Thoracic aorta (tissue), 2 donors: ENCODE measurements around the gene TCN2. TPM values are rescaled to one million over a fixed set of nuclear protein-coding genes. Genes with fewer than 3 reads are reported as not detected.

Source experiments
- ATAC-seq: fragments of 150-250 bp; one replicate; pipeline ENCODE4 v1.8.0; 2017; ENCODE audit warnings: low read depth; ENCODE audit not compliant: insufficient number of reproducible peaks, low FRiP score
- DNase-seq: peaks from one replicate; pipeline ENCODE4 v3.0.0-alpha.2; 2020; ENCODE audit warnings: low spot score
- H3K27ac ChIP-seq, 2 donors: fragments of 200-600 bp; sonication (generic); 1 replicate in 1 of 2; 2 replicates in 1 of 2; pipeline ENCODE4 v1.5.1; 2016; ENCODE audit warnings: mild to moderate bottlenecking in 2 of 2, moderate library complexity in 2 of 2
- H3K27me3 ChIP-seq: fragments of 200-600 bp; sonication (generic); replicated peaks from 2 replicates; pipeline ENCODE4 v1.6.0; 2016; ENCODE audit warnings: mild to moderate bottlenecking; ENCODE audit not compliant: insufficient read depth
- H3K36me3 ChIP-seq: fragments of 200-600 bp; sonication (generic); one replicate; pipeline ENCODE4 v1.5.1; 2016
- H3K4me1 ChIP-seq, 2 donors: fragments of 200-600 bp; sonication (generic); 1 replicate in 1 of 2; 2 replicates in 1 of 2; pipeline versions ENCODE4 v1.5.1 to v1.6.0; 2016; ENCODE audit warnings: low read depth in 2 of 2, mild to moderate bottlenecking in 1 of 2; ENCODE audit not compliant: control insufficient read depth in 1 of 2
- H3K4me3 ChIP-seq: fragments of 200-600 bp; sonication (generic); 2 replicates; pipeline ENCODE4 v1.5.1; 2016; ENCODE audit warnings: mild to moderate bottlenecking
- H3K9me3 ChIP-seq: fragments of 200-600 bp; sonication (generic); 2 replicates; pipeline ENCODE4 v1.5.1; 2016
- total RNA-seq, 2 donors: library from RNA; depleted of rRNA; stranded (reverse); fragments of >200 nt; gene quantifications; one replicate each; pipeline versions ENCODE4 v1.1.0 to v1.2.3, GENCODE V29; 2016
- TF ChIP-seq, protein P1 (sequence below): fragments of 200-600 bp; sonication (generic); IDR thresholded peaks from one replicate; pipeline ENCODE4 v1.5.1; 2019; ENCODE audit warnings: antibody characterized with exemption

TCN2 gene
- total RNA-seq, 2 donors from 2014 or later, result 33.9 to 82.0 TPM

GRCh38 chr22:30640361-30640760 lies 33.4 kb downstream of the TCN2 start:
- no peaks in the 10 kb centered on the region for H3K27me3 ChIP-seq
- peaks cover 17 to 20% of the 10 kb centered on the region in 2 donors for H3K4me1 ChIP-seq
- no peak overlapping the region for H3K4me3 ChIP-seq
- H3K36me3 ChIP-seq, result no peaks in the 10 kb centered on the region
- TF ChIP-seq, protein P1, sequence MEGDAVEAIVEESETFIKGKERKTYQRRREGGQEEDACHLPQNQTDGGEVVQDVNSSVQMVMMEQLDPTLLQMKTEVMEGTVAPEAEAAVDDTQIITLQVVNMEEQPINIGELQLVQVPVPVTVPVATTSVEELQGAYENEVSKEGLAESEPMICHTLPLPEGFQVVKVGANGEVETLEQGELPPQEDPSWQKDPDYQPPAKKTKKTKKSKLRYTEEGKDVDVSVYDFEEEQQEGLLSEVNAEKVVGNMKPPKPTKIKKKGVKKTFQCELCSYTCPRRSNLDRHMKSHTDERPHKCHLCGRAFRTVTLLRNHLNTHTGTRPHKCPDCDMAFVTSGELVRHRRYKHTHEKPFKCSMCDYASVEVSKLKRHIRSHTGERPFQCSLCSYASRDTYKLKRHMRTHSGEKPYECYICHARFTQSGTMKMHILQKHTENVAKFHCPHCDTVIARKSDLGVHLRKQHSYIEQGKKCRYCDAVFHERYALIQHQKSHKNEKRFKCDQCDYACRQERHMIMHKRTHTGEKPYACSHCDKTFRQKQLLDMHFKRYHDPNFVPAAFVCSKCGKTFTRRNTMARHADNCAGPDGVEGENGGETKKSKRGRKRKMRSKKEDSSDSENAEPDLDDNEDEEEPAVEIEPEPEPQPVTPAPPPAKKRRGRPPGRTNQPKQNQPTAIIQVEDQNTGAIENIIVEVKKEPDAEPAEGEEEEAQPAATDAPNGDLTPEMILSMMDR, result no peak
- H3K27ac ChIP-seq, result no peak overlapping the region
- DNase-seq (no peak), ATAC-seq (no peak)
- no peaks in the 10 kb centered on the region for H3K9me3 ChIP-seq

- no peak for DNase-seq
- H3K27ac ChIP-seq, result no peak overlapping the region
- H3K9me3 ChIP-seq, result no peaks in the 10 kb centered on the region
- H3K36me3 ChIP-seq, result no peaks in the 10 kb centered on the region
- ATAC-seq, result no peak
- H3K4me3 ChIP-seq, result no peak overlapping the region
- TF ChIP-seq, protein P1, result no peak
- H3K27me3 ChIP-seq, result no peaks in the 10 kb centered on the region
- peaks cover 17 to 20% of the 10 kb centered on the region in 2 donors for H3K4me1 ChIP-seq
Observed at GRCh38 chr22:30640839-30641430, 34.0 kb downstream of the TCN2 start.

DNA sequence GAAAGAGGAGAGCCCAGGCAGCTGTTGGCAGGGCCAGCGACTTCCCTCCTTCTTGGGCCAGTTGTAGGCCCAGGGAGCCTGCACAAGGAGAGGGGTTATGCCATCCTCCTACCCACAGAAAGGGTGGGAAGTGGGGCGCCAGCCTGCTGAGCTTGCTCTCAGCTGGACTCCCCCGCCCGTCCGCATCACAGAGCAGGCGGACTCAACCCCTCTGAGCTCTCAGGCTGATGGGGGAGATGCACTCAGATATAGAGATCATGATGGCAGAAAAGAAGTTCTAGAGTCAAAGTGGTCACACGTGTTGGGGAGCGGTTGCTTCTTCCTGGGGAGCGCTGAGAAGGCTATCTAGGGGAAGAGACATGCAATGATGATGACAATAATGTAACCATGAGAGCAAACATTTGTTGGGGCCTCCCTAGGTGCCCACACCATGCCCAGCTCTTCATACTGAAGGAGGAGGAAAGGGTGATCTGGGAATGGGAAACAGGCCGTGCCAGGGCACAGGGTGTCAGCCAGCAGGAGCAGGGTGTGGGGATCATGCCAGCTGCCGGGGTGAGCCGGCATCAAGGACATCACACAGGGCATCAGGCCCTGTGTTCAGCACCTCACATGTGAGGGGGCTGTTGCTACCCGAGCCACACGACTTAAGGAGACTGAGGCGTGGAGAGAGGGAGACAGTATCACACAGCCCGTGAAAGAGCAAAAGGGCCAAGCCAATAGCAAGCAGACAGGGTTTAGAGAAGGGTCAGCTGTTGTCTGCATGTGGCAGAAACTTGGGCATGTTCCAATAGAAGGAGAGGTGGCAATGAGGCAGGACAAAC lies 36.3 kb downstream of the TCN2 start:
- no peak for DNase-seq
- no peaks in the 10 kb centered on the region for H3K36me3 ChIP-seq
- no peaks in the 10 kb centered on the region for H3K9me3 ChIP-seq
- ATAC-seq, result no peak
- no peaks in the 10 kb centered on the region for H3K4me1 ChIP-seq
- no peak overlapping the region for H3K4me3 ChIP-seq
- TF ChIP-seq, protein P1, result no peak
- no peak overlapping the region for H3K27ac ChIP-seq
- H3K27me3 ChIP-seq, result no peaks in the 10 kb centered on the region

- DNase-seq (no peak), ATAC-seq (no peak)
- H3K27ac ChIP-seq, result no peak overlapping the region
- H3K4me1 ChIP-seq, result no peaks in the 10 kb centered on the region
- H3K4me3 ChIP-seq, result no peak overlapping the region
- H3K36me3 ChIP-seq, result no peaks in the 10 kb centered on the region
- H3K9me3 ChIP-seq, result no peaks in the 10 kb centered on the region
- H3K27me3 ChIP-seq, result no peaks in the 10 kb centered on the region
- TF ChIP-seq, protein P1, result no peak
Observed at GRCh38 chr22:30646518-30647160, 39.7 kb downstream of the TCN2 start.

DNA sequence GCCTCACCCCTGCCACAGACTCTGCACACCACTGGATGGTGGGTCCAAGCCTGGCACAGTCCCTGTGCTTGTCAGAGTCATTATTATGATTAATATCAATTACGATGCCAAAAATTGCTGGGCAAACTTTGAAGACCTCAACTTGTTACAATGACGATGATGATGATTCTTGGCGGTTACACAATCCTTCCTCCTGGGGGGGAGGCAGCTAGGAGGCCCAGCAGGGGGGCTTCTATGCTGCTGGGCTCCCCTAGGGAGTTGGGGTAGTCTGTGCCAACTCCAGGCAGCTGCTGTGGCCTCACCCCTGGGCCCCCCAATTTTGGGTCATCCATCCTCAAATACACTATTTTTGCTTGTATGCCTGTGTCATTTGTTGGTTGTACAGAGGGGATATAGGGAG lies 40.6 kb downstream of the TCN2 start:
- TF ChIP-seq, protein P1, result no peak
- no peaks in the 10 kb centered on the region for H3K4me1 ChIP-seq
- no peaks in the 10 kb centered on the region for H3K27me3 ChIP-seq
- ATAC-seq, result no peak
- H3K27ac ChIP-seq, result no peak overlapping the region
- DNase-seq, result no peak
- H3K4me3 ChIP-seq, result no peak overlapping the region
- H3K9me3 ChIP-seq, result no peaks in the 10 kb centered on the region
- no peaks in the 10 kb centered on the region for H3K36me3 ChIP-seq
